ENCODE data around the gene ACKR3. TPM values are rescaled to one million over a fixed set of nuclear protein-coding genes. Genes with fewer than 3 reads are reported as not detected.

The ACKR3 gene
- total RNA-seq, 2 experiments from 2014 or later: 0.61 to 0.74 TPM

DNA sequence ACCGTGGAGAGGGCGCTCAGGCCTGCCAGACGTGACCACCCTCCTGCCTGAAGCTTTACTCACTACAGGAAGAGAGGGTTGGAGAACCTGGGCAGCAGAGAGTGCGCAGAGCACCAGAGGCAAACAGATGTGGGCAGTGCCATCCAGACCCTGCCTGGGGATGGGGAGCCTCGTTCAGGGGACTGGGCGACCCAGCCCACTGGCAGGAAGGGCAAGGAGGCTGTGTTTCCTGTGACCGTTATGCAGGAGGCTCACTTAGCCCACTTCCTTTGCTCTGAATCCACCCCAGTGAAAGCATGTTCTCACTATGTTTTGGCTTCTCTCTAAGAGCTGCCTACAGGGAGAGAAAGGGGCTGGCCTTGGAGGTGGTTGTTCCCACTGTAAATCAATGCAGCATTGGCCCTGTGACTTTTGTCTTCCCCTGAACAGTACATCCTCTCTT is 23.0 kb upstream of the ACKR3 start:
- H3K9me3 Mint-ChIP-seq: no peaks in the 10 kb centered on the region
- peaks cover 93% of the 10 kb centered on the region for H3K4me1 Mint-ChIP-seq (ENCODE audit: low read depth)
- peak overlapping the region; percentile 62 for H3K4me3 Mint-ChIP-seq
- peaks cover 75% of the 10 kb centered on the region for H3K4me1 ChIP-seq (ENCODE audit: insufficient read depth, low read length)
- peak overlapping the region; percentile 17 for H3K4me3 ChIP-seq (ENCODE audit: low read length)
- no peaks in the 10 kb centered on the region for H3K27me3 Mint-ChIP-seq
- peak overlapping the region; percentile 59 to 85 for H3K27ac ChIP-seq (ENCODE audit: low read depth in 1 of 2, low read length in 2 of 2)
- H3K9me3 ChIP-seq (ENCODE audit: control insufficient read depth in 1 of 2, insufficient read depth in 1 of 2, low read length in 2 of 2): no peaks in the 10 kb centered on the region
- peak overlapping the region; percentile 89 for H3K27ac Mint-ChIP-seq
- POLR2A ChIA-PET: interaction anchor here (0.9 to 2.8 kb wide), 7 partner anchors 8 to 34 kb away, joined by 4 to 33 read pairs (median 8); partner anchors contain the start of gene ACKR3
- ATAC-seq (ENCODE audit: poor library complexity) (peak; percentile 77), DNase-seq (peak in 9 of 14 experiments; percentile 16 to 80 (median 36))
- intact Hi-C loops (cut with DNase I, micrococcal nuclease): loop anchor here in 1 of 2 experiments (1.0 to 5.0 kb wide), 3 partner anchors 9 to 34 kb away; partner anchors contain the start of gene ACKR3
- no peak for TF ChIP-seq CTCF (IDR thresholded peaks at IDR 0.05)
- peaks cover 8% of the 10 kb centered on the region for H3K36me3 ChIP-seq (ENCODE audit: insufficient read depth, low read length)
- CTCF ChIA-PET: interaction anchor here (0.9 to 2.8 kb wide), 3 partner anchors 8 to 34 kb away, joined by 3 to 13 read pairs (median 7); no protein-coding TSS in a partner anchor
- peaks cover 27% of the 10 kb centered on the region for H3K36me3 Mint-ChIP-seq (ENCODE audit: low read depth)
- no peaks in the 10 kb centered on the region for H3K27me3 ChIP-seq (ENCODE audit: control insufficient read depth in 1 of 2, insufficient read depth in 2 of 2, low read length in 2 of 2)

GRCh38 chr2:236547725-236548124 is 21.9 kb upstream of the ACKR3 start:
- no peaks in the 10 kb centered on the region for H3K9me3 Mint-ChIP-seq
- peaks cover 22% of the 10 kb centered on the region for H3K36me3 Mint-ChIP-seq (ENCODE audit: low read depth)
- peak overlapping the region; percentile 62 for H3K4me3 Mint-ChIP-seq
- H3K27ac Mint-ChIP-seq: peak overlapping the region; percentile 89
- no peak for DNase-seq
- Histone ChIP-seq H3K9me3 (ENCODE audit: control insufficient read depth in 1 of 2, insufficient read depth in 1 of 2, low read length in 2 of 2) (no peaks in the 10 kb centered on the region), H3K27ac (ENCODE audit: low read depth in 1 of 2, low read length in 2 of 2) (peak overlapping the region; percentile 59 to 85), H3K36me3 (ENCODE audit: insufficient read depth, low read length) (no peaks in the 10 kb centered on the region), H3K4me3 (ENCODE audit: low read length) (no peak overlapping the region), H3K27me3 (ENCODE audit: control insufficient read depth in 1 of 2, insufficient read depth in 2 of 2, low read length in 2 of 2) (no peaks in the 10 kb centered on the region), H3K4me1 (ENCODE audit: insufficient read depth, low read length) (peaks cover 80% of the 10 kb centered on the region)
- ChIA-PET POLR2A (interaction anchor here (0.9 to 2.8 kb wide), 5 partner anchors 9 to 34 kb away, joined by 3 to 33 read pairs (median 8); partner anchors contain the start of gene ACKR3), CTCF (interaction anchor here (2.8 kb wide), 1 partner anchor 35 kb away, joined by 13 read pairs; no protein-coding TSS in a partner anchor)
- peaks cover 93% of the 10 kb centered on the region for H3K4me1 Mint-ChIP-seq (ENCODE audit: low read depth)
- no peak for TF ChIP-seq CTCF (IDR thresholded peaks at IDR 0.05)
- ATAC-seq (ENCODE audit: poor library complexity): no peak
- intact Hi-C loops (cut with DNase I, micrococcal nuclease): loop anchor here in 1 of 2 experiments (2.0 to 5.0 kb wide), 2 partner anchors 21 to 35 kb away; partner anchors contain the start of gene ACKR3
- H3K27me3 Mint-ChIP-seq: no peaks in the 10 kb centered on the region

GRCh38 chr2:236548179-236548921 is 21.3 kb upstream of the ACKR3 start:
- ChIA-PET CTCF (interaction anchor here (0.9 to 2.8 kb wide), 2 partner anchors 35 kb away, joined by 3 to 13 read pairs; no protein-coding TSS in a partner anchor), POLR2A (interaction anchor here (1.1 to 2.3 kb wide), 5 partner anchors 10 to 35 kb away, joined by 3 to 11 read pairs (median 4); no protein-coding TSS in a partner anchor)
- H3K27ac Mint-ChIP-seq: peak overlapping the region; percentile 89
- no peaks in the 10 kb centered on the region for H3K9me3 Mint-ChIP-seq
- Histone ChIP-seq H3K27ac (ENCODE audit: low read depth in 1 of 2, low read length in 2 of 2) (peak overlapping the region; percentile 59 to 85), H3K4me1 (ENCODE audit: insufficient read depth, low read length) (peaks cover 82% of the 10 kb centered on the region), H3K4me3 (ENCODE audit: low read length) (no peak overlapping the region), H3K27me3 (ENCODE audit: control insufficient read depth in 1 of 2, insufficient read depth in 2 of 2, low read length in 2 of 2) (no peaks in the 10 kb centered on the region), H3K9me3 (ENCODE audit: control insufficient read depth in 1 of 2, insufficient read depth in 1 of 2, low read length in 2 of 2) (peaks cover 0 to under 1% of the 10 kb centered on the region in 2 experiments), H3K36me3 (ENCODE audit: insufficient read depth, low read length) (peaks cover 2% of the 10 kb centered on the region)
- no peak for TF ChIP-seq CTCF (IDR thresholded peaks at IDR 0.05)
- H3K27me3 Mint-ChIP-seq: no peaks in the 10 kb centered on the region
- peaks cover 87% of the 10 kb centered on the region for H3K4me1 Mint-ChIP-seq (ENCODE audit: low read depth)
- ATAC-seq (ENCODE audit: poor library complexity) (no peak), DNase-seq (peak in 3 of 14 experiments; percentile 18 to 31 (median 31))
- intact Hi-C loops (cut with DNase I, micrococcal nuclease): loop anchor here in 1 of 2 experiments (5.0 kb wide), 1 partner anchor 36 kb away; no protein-coding TSS in a partner anchor
- peak overlapping the region; percentile 62 for H3K4me3 Mint-ChIP-seq
- peaks cover 16% of the 10 kb centered on the region for H3K36me3 Mint-ChIP-seq (ENCODE audit: low read depth)
